Measurements from ENCODE around the gene SCNN1A. TPM values are rescaled to one million over a fixed set of nuclear protein-coding genes. Genes with fewer than 3 reads are reported as not detected.
A peak's percentile ranks its signal among the peaks of the same experiment; 100 is the strongest.

Gene SCNN1A
- total and polyA plus RNA-seq, 5 donors from 2014 or later: 0.09 to 0.86 (median 0.23) TPM

DNA sequence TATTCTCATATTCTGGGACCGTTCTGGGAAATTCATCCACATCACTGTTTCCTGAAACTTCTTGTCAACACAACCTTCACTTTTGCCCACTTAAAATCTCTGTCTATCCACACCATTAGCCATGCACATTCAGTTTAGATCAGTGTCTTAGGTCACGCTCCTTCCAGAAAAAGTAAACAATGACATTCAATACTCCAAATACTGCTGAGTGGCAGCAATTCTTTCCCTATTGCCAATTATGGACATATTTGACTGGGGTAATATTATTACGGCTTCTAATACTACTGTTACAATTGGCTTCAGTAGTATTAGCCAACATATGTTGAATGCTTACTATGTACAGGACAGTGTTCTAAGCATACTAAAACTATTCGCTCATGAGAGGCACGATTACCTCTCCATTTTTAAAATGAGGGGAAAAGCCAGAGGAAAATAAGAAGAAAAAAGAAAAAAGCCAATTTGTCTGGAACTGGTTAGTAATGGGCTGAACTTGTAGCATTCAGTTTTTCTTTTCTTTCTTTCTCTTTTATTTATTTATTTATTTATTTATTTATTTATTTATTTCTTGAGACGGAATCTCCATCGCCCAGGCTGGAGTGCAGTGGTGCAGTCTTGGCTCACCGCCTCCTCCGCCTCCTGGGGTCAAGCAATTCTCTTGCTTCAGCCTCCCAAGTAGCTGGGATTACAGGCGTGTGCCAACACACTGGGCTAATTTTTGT lies 32.0 kb upstream of the SCNN1A start:
- H3K27ac Mint-ChIP-seq: no peak overlapping the region
- peaks cover 0 to 7% (median 0%) of the 10 kb centered on the region in 4 donors for H3K4me1 Mint-ChIP-seq
- peaks cover 21% of the 10 kb centered on the region for H3K27me3 Mint-ChIP-seq
- no peak for ATAC-seq (ENCODE audit: low read depth in 2 of 2)
- no peak overlapping the region for H3K4me3 ChIP-seq (ENCODE audit: low read depth, low read length)
- H3K4me3 Mint-ChIP-seq: no peak overlapping the region
- no peaks in the 10 kb centered on the region for H3K4me1 ChIP-seq (ENCODE audit: control insufficient read depth, insufficient read depth, low read length, poor library complexity, severe bottlenecking)
- no peaks in the 10 kb centered on the region for H3K36me3 Mint-ChIP-seq
- H3K27me3 ChIP-seq (ENCODE audit: control insufficient read depth, insufficient read depth, low read length): peaks cover 6% of the 10 kb centered on the region
- H3K9me3 Mint-ChIP-seq: peaks cover 0 to 2% (median 0%) of the 10 kb centered on the region in 7 donors
- no peaks in the 10 kb centered on the region for H3K36me3 ChIP-seq (ENCODE audit: control insufficient read depth, insufficient read depth, low read length)
- no peaks in the 10 kb centered on the region for H3K9me3 ChIP-seq (ENCODE audit: control insufficient read depth in 2 of 2, low read length in 2 of 2)
- DNase-seq: no peak
- H3K27ac ChIP-seq (ENCODE audit: insufficient read depth, low read length, poor library complexity, severe bottlenecking): no peak overlapping the region

GRCh38 chr12:6405963-6406362 lies 30.6 kb upstream of the SCNN1A start:
- Mint-ChIP-seq H3K27me3 (peaks cover 21% of the 10 kb centered on the region), H3K9me3 (no peaks in the 10 kb centered on the region), H3K36me3 (no peaks in the 10 kb centered on the region), H3K4me1 (peaks cover 0 to 7% (median 0%) of the 10 kb centered on the region in 4 donors), H3K4me3 (no peak overlapping the region), H3K27ac (no peak overlapping the region)
- Histone ChIP-seq H3K27me3 (ENCODE audit: control insufficient read depth, insufficient read depth, low read length) (peaks cover 2% of the 10 kb centered on the region), H3K9me3 (ENCODE audit: control insufficient read depth in 2 of 2, low read length in 2 of 2) (no peaks in the 10 kb centered on the region), H3K36me3 (ENCODE audit: control insufficient read depth, insufficient read depth, low read length) (no peaks in the 10 kb centered on the region), H3K4me1 (ENCODE audit: control insufficient read depth, insufficient read depth, low read length, poor library complexity, severe bottlenecking) (no peaks in the 10 kb centered on the region), H3K27ac (ENCODE audit: insufficient read depth, low read length, poor library complexity, severe bottlenecking) (no peak overlapping the region), H3K4me3 (ENCODE audit: low read depth, low read length) (no peak overlapping the region)
- DNase-seq: no peak
- no peak for ATAC-seq (ENCODE audit: low read depth in 2 of 2)

DNA sequence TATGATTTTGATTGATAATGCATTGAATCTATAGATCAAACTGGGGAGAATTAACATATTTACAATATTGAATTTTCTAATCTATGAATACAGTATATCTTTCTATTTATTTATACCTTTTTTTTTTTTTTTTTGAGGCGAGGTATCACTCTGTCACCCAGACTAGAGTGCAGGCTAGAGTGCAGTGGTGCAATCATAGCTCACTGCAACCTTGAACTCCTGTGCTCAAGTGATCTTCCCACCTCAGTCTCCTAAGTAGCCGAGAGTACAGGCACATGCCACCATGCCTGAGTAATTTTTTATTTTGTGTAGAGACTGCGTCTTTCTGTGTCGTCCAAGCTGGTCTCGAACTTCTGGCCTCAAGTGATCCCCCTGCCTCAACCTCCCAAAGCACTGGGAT lies 29.0 kb upstream of the SCNN1A start:
- no peaks in the 10 kb centered on the region for H3K9me3 ChIP-seq (ENCODE audit: control insufficient read depth in 2 of 2, low read length in 2 of 2)
- Mint-ChIP-seq H3K27me3 (peaks cover 27% of the 10 kb centered on the region), H3K27ac (no peak overlapping the region), H3K36me3 (no peaks in the 10 kb centered on the region), H3K4me3 (no peak overlapping the region), H3K4me1 (peaks cover 0 to 7% (median 0%) of the 10 kb centered on the region in 4 donors), H3K9me3 (no peaks in the 10 kb centered on the region)
- DNase-seq (no peak), ATAC-seq (ENCODE audit: low read depth in 2 of 2) (no peak)
- H3K27ac ChIP-seq (ENCODE audit: insufficient read depth, low read length, poor library complexity, severe bottlenecking): no peak overlapping the region
- no peaks in the 10 kb centered on the region for H3K4me1 ChIP-seq (ENCODE audit: control insufficient read depth, insufficient read depth, low read length, poor library complexity, severe bottlenecking)
- H3K36me3 ChIP-seq (ENCODE audit: control insufficient read depth, insufficient read depth, low read length): no peaks in the 10 kb centered on the region
- H3K4me3 ChIP-seq (ENCODE audit: low read depth, low read length): no peak overlapping the region
- H3K27me3 ChIP-seq (ENCODE audit: control insufficient read depth, insufficient read depth, low read length): no peaks in the 10 kb centered on the region

DNA sequence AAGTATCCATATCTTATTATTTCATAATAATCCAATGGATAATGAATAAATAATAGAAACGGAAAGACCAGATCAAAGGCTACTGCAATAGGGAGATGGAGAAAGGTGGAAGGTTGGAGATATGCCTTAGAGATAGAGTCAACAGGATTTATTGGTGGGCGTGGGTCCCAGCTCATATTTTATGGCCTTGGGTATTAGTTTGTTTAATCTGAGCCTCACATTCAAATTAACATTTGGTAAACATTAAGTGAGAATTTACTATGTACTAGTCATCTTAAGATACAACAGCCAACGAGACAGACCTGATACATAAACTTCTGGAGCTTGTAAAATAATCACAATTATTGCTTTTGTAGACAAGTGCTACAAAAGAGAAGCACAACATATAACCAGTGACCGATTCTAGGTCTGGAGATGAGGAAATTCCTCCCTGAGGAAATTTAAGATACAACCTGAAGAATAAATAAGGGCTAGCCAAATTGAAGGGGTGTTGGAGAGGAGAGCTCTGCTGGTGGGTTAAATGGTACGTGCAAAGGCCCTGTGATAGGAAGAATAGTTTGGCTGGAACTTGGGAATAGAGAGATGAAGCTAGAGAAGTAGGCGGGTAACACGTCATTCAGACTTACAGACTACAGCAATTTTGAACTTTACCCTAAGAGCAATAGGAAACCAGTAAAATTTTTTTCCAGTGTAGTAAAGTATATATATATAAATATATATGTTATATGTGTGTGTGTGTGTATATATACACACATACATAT lies 24.7 kb upstream of the SCNN1A start:
- no peaks in the 10 kb centered on the region for H3K4me1 ChIP-seq (ENCODE audit: control insufficient read depth, insufficient read depth, low read length, poor library complexity, severe bottlenecking)
- no peak overlapping the region for H3K27ac ChIP-seq (ENCODE audit: insufficient read depth, low read length, poor library complexity, severe bottlenecking)
- Mint-ChIP-seq H3K27ac (no peak overlapping the region), H3K9me3 (peaks cover 0 to 1% (median 0%) of the 10 kb centered on the region in 7 donors), H3K27me3 (peaks cover 36% of the 10 kb centered on the region), H3K4me3 (no peak overlapping the region), H3K36me3 (no peaks in the 10 kb centered on the region), H3K4me1 (peaks cover 0 to 7% (median 0%) of the 10 kb centered on the region in 4 donors)
- H3K4me3 ChIP-seq (ENCODE audit: low read depth, low read length): no peak overlapping the region
- ATAC-seq (ENCODE audit: low read depth in 2 of 2) (no peak), DNase-seq (no peak)
- no peaks in the 10 kb centered on the region for H3K27me3 ChIP-seq (ENCODE audit: control insufficient read depth, insufficient read depth, low read length)
- H3K9me3 ChIP-seq (ENCODE audit: control insufficient read depth in 2 of 2, low read length in 2 of 2): no peaks in the 10 kb centered on the region
- H3K36me3 ChIP-seq (ENCODE audit: control insufficient read depth, insufficient read depth, low read length): no peaks in the 10 kb centered on the region

- peaks cover 0 to 1% (median 0%) of the 10 kb centered on the region in 7 donors for H3K9me3 Mint-ChIP-seq
- no peaks in the 10 kb centered on the region for H3K4me1 Mint-ChIP-seq
- H3K36me3 Mint-ChIP-seq: no peaks in the 10 kb centered on the region
- H3K4me3 ChIP-seq (ENCODE audit: low read depth, low read length): no peak overlapping the region
- ATAC-seq (ENCODE audit: low read depth in 2 of 2) (no peak), DNase-seq (no peak)
- H3K36me3 ChIP-seq (ENCODE audit: control insufficient read depth, insufficient read depth, low read length): no peaks in the 10 kb centered on the region
- no peaks in the 10 kb centered on the region for H3K4me1 ChIP-seq (ENCODE audit: control insufficient read depth, insufficient read depth, low read length, poor library complexity, severe bottlenecking)
- no peak overlapping the region for H3K27ac Mint-ChIP-seq
- no peak overlapping the region for H3K4me3 Mint-ChIP-seq
- H3K27me3 ChIP-seq (ENCODE audit: control insufficient read depth, insufficient read depth, low read length): no peaks in the 10 kb centered on the region
- peaks cover 36% of the 10 kb centered on the region for H3K27me3 Mint-ChIP-seq
- no peak overlapping the region for H3K27ac ChIP-seq (ENCODE audit: insufficient read depth, low read length, poor library complexity, severe bottlenecking)
- no peaks in the 10 kb centered on the region for H3K9me3 ChIP-seq (ENCODE audit: control insufficient read depth in 2 of 2, low read length in 2 of 2)
Measured at GRCh38 chr12:6396031-6396430, 20.7 kb upstream of the SCNN1A start.

- no peaks in the 10 kb centered on the region for H3K36me3 ChIP-seq (ENCODE audit: control insufficient read depth, insufficient read depth, low read length)
- H3K27ac ChIP-seq (ENCODE audit: insufficient read depth, low read length, poor library complexity, severe bottlenecking): no peak overlapping the region
- H3K4me3 ChIP-seq (ENCODE audit: low read depth, low read length): no peak overlapping the region
- no peaks in the 10 kb centered on the region for H3K9me3 ChIP-seq (ENCODE audit: control insufficient read depth in 2 of 2, low read length in 2 of 2)
- Mint-ChIP-seq H3K4me1 (no peaks in the 10 kb centered on the region), H3K9me3 (peaks cover 0 to 1% (median 0%) of the 10 kb centered on the region in 7 donors), H3K36me3 (no peaks in the 10 kb centered on the region), H3K4me3 (peak overlapping the region in 1 of 4 donors; percentile 61), H3K27me3 (peaks cover 30% of the 10 kb centered on the region), H3K27ac (no peak overlapping the region)
- ATAC-seq (ENCODE audit: low read depth in 2 of 2) (no peak), DNase-seq (no peak)
- H3K27me3 ChIP-seq (ENCODE audit: control insufficient read depth, insufficient read depth, low read length): no peaks in the 10 kb centered on the region
- H3K4me1 ChIP-seq (ENCODE audit: control insufficient read depth, insufficient read depth, low read length, poor library complexity, severe bottlenecking): no peaks in the 10 kb centered on the region
Measured at GRCh38 chr12:6394398-6394797, 19.0 kb upstream of the SCNN1A start.

DNA sequence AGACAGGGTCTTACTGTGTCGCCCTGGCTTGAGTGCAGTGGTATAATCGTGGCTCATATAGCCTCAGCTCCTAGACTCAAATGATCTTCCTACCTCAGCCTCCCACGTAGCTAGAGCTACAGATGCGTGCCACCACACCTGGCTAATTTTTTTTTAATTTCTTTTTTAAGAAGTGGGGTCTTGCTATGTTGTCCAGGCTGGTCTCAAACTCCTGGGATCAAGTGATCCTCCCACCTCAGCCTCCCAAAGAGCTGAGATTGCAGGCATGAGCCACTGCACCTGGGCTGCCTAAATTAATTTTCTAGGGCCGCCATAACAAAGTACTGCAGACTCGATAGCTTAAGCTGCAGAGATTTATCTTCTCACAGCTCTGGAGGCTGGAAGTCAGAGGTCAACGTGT lies 17.7 kb upstream of the SCNN1A start:
- H3K27ac ChIP-seq (ENCODE audit: insufficient read depth, low read length, poor library complexity, severe bottlenecking): no peak overlapping the region
- H3K9me3 Mint-ChIP-seq: peaks cover 0 to 1% (median 0%) of the 10 kb centered on the region in 7 donors

More for the DNA sequence above, 17.7 kb upstream of the SCNN1A start:
- no peak overlapping the region for H3K4me3 Mint-ChIP-seq
- H3K4me1 Mint-ChIP-seq: no peaks in the 10 kb centered on the region
- Histone ChIP-seq H3K4me3 (ENCODE audit: low read depth, low read length) (no peak overlapping the region), H3K36me3 (ENCODE audit: control insufficient read depth, insufficient read depth, low read length) (no peaks in the 10 kb centered on the region), H3K4me1 (ENCODE audit: control insufficient read depth, insufficient read depth, low read length, poor library complexity, severe bottlenecking) (no peaks in the 10 kb centered on the region), H3K27me3 (ENCODE audit: control insufficient read depth, insufficient read depth, low read length) (no peaks in the 10 kb centered on the region), H3K9me3 (ENCODE audit: control insufficient read depth in 2 of 2, low read length in 2 of 2) (no peaks in the 10 kb centered on the region)
- peaks cover 30% of the 10 kb centered on the region for H3K27me3 Mint-ChIP-seq
- no peak overlapping the region for H3K27ac Mint-ChIP-seq
- ATAC-seq (ENCODE audit: low read depth in 2 of 2) (no peak), DNase-seq (no peak)
- H3K36me3 Mint-ChIP-seq: no peaks in the 10 kb centered on the region

All from CD4-positive, CD25-positive, alpha-beta regulatory T cell (primary cell).